ENCODE measurements around the gene PHC2.

The PHC2 gene

GRCh38 chr1:33286451-33287185 is 144.3 kb downstream of the PHC2 start:
- no peak for DNase-seq

GRCh38 chr1:33284049-33284448 is 146.8 kb downstream of the PHC2 start:
- no peak for DNase-seq

GRCh38 chr1:33282791-33283190 is 148.1 kb downstream of the PHC2 start:
- no peak for DNase-seq

- no peak for DNase-seq
Observed at GRCh38 chr1:33281554-33282303, 149.2 kb downstream of the PHC2 start.

GRCh38 chr1:33280091-33280661 is 150.7 kb downstream of the PHC2 start:
- DNase-seq, result no peak

- DNase-seq, result no peak
Observed at GRCh38 chr1:33277488-33278084, 153.3 kb downstream of the PHC2 start.

GRCh38 chr1:33276573-33277298 is 154.2 kb downstream of the PHC2 start:
- DNase-seq, result no peak

- DNase-seq, result no peak
Observed at GRCh38 chr1:33275706-33276572, 155.0 kb downstream of the PHC2 start.

GRCh38 chr1:33275195-33275594 is 155.7 kb downstream of the PHC2 start:
- DNase-seq, result no peak

GRCh38 chr1:33274446-33274845 is 156.4 kb downstream of the PHC2 start:
- DNase-seq, result no peak

GRCh38 chr1:33273961-33274371 is 156.9 kb downstream of the PHC2 start:
- DNase-seq, result no peak
